NCI-H446 (cell line): Measurements from ENCODE around the gene VEPH1.
"Not testable (repeated sequence)": the region's sequence is repeated elsewhere in the genome, so short reads cannot be mapped to it uniquely, and the experiment has no call there.

Experiments
- DNase-seq, 2 experiments: peaks; one replicate each; lab custom pipeline; 2025; lab: John Stamatoyannopoulos, UW

The VEPH1 gene

DNA sequence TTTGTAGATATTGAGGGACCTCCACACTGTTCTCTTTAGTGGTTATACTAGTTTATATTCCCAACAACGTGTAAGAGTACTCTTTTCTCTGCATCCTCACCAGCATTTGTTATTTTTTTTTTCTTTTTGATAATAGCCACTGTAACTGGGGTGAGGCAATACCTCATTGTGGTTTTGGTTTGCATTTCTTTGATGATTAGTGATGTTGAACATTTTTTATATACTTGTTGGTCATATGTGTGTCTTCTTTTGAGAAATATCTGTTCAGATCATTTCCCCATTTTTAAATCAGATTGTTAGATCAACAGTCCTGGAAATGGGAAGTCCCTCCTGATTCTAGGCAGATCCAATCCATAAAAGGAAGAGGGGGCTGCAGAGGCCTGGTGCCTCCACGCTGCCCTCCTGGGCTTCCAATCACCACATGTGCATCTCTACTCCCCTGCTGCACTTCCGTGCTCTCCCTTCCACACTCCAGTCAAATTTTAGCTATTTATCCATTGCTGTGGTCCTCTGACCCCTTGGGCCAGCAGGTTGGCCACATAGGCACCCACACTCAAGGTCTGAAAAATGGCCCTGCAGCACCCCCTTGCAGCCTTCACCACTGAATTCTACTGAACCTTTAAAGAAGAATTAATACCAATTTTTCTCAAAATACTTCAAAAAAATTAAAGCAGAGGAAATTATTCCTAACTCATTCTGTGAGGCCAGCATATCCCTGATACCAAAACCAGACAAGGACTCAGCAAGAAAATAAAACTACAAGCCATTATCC is 154.7 kb downstream of the VEPH1 start:
- DNase-seq = not testable (repeated sequence)

DNA sequence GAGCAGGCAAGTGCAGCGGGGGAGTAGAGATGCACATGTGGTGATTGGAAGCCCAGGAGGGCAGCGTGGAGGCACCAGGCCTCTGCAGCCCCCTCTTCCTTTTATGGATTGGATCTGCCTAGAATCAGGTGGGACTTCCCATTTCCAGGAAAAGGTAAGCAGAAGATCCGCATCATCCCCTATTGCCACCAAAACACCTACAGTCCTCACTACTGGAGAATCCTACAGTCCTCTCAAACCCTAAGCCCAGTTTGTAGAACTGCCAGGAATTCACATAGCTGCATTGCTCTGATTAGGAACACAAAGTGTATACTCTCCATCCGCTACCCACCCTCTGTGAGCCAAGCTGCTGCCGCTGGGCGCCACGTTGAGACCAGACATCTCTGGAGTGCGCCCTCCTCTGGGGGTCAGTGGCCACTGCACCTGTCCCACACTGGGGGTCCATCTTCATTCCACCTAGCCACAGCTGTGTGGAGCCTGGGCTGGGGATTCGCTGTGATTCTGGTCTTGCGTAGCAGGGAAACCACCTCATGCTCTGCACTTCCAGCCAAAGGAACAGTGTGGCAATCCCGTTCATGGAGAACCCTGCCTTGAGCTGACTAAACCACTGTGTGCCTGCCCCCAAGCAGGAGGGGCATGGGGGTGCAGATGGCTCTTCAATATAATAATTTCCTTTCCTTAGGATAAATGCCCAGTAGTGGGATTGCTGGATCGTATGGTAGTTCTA is 155.5 kb downstream of the VEPH1 start:
- no peak for DNase-seq

DNA sequence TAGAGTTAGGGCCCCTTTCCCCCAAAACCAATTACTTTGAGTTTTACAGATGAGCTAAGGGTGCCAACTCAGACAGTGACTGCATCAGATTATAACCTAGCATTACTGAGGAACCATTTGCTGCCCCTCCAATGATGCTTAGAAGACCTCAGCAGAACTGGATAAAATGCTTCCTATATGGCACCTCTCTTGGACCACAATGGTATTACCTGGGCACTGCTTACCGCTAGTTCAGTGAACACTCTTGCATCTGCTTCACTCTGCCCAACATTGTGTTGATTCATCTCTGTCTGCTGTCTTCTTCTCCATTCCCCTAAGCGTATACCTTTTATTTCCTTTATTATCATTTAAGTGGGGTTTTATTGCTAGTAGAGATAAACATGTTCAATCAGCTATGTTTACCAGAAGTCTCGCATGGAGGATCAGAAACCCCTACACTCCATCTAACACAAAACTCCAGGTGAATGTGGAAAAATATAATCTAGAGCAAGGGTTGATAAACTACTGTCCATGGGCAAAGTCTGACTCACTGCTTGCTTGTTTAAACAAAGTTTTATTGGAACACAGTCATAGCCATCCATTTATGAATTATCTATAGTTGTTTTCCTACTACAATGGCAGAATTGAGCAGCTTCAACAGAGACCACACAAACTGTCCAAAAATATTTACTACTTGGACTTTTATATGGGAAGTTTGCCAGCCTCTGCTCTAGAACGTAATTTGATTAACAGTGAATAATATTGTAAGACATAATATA is 166.8 kb downstream of the VEPH1 start:
- no peak for DNase-seq

DNA sequence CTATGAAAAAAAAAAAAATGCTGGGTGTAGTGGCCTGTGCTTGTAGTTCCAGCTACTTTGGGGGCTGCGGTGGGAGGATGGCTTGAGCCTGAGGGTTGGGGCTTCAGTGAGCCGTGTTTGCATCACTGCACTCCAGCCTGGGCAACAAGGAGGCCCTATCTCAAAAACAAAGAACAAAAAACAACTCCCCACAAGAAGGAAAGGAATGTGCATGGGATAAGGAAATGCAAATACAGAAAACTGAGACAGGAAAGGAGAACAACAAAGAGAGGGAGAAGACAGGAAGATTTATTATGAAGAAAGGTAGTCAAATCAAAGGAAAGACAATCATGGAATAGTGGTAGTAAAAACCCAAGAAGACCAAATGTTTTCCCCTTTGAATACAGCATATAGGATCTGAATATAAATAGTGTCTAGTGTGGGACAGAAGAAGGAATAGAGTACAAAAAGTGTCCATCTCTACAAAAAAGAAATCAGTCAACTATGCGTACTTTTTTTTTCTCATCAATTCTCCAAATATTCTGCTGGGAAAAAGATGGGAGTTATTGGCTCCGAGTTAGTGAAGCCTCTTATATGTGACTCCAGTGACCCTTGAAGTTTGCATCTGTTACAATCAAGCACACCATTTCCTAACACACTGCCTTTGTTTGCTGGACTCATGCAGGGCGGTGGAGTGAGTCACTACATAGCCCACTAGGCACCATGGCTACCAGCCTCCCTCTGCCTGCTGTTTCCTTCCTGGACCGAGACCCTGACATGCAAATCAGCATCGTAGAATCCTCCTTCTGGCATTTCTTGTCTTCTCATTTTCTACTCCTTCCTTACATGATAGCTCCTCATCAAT is 167.8 kb downstream of the VEPH1 start:
- peak; percentile 81 to 90 for DNase-seq

DNA sequence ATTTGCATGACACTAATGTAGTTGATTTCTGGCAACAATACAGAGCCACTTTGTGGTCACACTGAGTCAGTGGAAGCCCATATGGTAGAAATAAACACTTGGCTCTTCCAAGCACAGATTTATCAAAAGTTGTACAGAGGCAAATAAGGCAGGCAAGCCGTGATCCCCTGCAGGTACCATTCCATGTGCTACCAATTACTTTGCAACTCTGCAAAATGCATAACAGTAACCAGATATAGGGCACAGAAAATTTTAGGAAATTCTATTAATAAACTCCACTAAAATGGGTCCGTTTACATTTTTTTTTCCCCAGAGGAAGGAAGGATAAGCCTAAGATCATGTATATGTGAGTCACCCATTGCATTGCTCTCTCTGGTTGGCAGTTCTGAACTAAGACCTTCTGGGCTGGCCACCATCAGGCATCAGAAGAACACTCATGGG is 169.6 kb downstream of the VEPH1 start:
- no peak for DNase-seq

DNA sequence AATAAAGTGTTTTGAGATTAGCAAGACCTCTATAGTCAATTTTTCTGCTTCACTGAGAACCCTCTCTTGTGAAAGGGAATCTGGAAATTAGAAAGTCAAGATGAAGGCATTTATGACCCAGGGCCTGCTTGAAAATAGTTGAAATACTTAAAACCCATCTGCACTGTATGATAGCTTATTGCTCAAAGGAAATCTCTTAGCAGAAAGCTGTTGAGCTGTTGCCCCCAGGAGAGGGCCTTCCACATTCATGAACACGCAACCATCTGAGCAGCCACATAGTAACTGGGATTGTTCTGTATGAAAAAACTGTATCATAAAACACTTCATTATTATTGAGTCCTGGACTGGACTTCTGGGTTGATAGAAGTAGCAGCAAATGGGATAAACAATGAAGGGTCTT is 173.0 kb downstream of the VEPH1 start:
- DNase-seq = no peak

DNA sequence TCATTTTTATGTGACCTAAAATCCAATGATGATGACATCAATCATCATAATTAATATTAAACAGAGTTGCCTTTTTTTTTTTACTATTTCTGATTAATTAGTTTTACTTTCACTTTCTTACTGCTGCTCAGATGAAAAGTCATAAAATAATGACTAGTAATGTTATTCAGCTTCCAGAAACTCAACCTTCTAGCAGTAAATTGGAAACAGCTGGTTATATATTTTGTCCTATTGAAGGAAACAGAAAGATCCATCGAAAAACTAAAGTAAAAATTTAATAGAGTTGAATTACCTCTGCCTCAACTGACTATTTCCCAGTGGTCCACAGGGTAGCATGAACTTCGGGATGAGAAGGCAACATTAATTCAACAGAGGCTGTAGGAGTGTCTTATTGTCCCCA is 173.7 kb downstream of the VEPH1 start:
- DNase-seq = no peak

DNA sequence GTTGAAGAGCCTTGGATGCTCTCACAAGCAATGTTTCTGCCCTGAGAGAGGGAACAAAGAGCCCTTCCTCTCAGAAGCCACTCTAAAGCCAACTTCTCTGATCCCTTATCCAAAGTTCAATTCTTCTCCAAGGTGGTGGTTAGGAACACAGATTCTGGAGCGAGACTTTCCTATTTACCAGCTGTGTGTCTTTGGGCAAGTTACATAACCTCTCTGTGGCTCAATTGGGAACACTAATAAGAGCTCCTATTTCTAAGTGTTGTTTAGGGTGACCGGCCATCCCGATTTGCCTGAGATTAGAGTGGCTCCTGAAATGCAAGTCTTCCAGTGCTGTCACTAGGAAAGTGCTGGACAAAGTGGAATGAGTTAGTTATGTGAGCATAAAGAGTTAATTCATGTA is 175.4 kb downstream of the VEPH1 start:
- DNase-seq = no peak

DNA sequence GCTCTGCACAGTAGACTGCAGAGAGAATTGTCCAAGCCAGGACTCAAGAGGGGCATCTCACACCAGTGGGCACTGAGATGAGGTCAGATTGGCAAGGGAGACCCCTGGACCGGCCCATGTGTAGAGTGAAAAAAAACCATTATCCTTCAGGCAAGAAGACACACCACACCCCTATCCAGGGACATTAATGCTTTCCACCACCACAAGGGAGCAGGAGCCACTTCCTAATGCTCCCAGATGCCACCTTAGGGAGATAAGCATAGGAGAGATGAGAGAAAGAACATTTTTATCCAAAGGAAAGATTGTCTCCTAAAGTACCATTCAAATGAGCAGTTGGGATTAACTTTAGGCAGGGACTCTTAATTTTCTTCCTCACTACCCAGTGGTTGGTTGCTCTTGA is 176.2 kb downstream of the VEPH1 start:
- DNase-seq = no peak

DNA sequence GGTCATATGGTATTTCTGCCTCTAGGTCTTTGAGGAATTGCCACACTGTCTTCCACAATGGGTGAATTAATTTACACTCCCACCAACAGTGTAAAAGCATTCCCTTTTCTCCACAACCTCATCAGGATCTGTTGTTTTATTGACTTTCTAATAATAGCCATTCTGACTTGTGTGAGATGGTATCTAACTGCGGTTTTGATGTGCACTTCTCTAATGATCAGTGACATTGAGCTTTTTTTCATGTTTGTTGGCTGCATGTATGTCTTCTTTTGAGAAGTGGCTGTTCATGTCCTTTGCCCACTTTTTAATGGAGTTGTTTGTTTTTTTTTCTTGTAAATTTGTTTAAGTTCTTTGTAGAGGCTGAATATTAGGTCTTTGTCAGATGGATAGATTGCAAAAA is 178.3 kb downstream of the VEPH1 start:
- DNase-seq = not testable (repeated sequence)

DNA sequence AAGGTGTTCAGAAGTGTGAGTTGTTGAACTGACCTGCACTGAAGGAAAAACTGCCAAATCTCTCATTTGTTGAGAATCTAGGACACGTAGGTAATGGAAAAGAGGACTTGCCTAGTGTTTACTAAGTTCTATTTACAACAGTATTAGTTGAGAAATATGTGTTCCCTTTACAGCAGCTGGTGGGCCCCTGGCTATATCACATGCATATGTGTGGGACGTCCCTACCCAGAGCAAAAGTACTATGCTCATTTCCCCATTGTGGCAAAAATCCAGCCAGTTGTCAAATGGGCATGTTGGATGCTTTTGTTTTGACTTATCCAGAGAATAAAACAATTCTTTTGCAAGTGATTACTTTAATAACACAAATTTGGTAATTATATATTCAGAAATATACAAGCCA is 179.9 kb downstream of the VEPH1 start:
- DNase-seq = no peak

DNA sequence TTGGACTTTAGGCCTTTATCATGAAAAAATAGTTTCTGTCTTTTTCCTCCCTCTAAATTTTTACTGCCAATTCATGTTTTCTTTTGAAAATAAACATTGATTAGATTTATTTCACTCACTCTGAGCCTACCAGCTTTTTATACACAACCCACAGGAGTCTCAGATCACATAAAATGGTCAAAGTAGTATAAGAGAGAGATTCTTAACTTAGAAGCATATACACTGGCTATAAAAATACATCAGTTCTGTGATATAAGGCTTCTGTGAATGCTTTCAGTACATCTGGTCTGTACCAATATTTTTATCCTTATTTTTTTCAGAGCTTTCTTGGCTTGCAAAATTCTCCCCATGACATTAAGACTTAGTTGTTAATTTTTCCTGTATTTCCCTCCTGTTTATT is 183.5 kb downstream of the VEPH1 start:
- no peak for DNase-seq

DNA sequence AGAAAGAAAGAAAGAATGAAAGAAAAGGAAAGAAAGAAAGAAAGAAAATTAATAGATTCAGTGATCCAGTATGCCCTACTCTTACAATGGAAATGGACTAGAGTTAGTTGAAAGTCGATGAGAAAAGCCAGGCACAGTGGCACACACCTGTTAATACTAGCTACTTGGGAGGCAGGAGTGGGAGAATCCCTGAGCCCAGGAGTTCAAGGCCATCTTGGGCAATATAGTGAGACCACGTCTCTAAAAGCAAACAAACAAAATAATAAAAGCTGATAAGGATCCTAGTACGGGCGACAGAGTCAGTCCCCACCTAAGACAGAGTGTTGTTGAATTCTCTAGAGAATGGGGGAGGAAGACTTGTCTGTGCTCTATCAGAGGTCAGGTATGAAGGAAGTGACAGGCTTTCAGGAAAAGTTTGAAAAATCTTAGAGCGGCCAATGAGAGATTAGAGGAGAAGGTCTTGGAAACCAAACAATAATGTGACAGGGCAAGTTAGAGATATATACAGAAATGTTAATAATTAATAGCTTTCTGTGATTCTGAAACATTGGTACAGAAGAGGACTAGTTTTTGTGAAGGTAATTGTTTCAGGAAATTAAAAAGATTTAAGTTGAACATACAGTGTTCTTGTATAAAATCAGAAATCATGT is 184.5 kb downstream of the VEPH1 start:
- DNase-seq = no peak

DNA sequence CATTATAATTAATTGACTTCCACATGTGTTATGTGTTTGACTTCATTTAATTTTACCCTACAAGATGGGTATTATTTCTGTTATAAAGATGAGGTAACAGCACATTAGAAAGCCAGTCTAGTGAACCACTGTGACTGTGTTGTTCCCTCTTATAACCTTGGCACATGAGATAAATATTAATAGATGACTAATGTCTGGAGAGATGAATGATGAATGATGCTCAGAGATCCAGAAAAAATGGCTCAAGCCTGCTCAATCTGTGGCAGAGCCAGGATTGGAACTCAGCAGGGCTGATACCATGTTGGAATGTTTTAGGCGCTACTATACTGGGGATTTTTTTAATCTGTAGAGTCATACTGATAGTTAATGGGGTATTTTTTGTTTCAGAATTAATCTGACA is 185.3 kb downstream of the VEPH1 start:
- DNase-seq = peak; percentile 19 to 62

DNA sequence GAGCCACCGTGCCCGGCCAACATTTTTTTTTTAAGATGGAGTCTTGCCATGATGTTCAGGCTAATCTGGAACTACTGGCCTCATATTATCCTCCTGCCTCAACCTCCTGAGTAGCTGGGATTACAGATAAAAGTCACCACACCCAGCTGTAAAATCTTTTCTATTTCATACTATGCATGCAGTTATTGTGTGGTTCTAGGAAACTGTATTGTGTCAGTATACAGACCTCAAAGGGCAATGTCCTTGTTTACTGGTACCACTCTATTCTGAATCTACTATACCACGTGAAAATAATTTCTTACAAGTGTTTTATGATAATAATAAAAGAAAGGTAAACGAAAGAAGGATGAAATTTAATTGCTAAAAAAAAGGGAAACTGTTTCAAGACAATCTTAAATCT is 190.0 kb downstream of the VEPH1 start:
- DNase-seq = no peak

DNA sequence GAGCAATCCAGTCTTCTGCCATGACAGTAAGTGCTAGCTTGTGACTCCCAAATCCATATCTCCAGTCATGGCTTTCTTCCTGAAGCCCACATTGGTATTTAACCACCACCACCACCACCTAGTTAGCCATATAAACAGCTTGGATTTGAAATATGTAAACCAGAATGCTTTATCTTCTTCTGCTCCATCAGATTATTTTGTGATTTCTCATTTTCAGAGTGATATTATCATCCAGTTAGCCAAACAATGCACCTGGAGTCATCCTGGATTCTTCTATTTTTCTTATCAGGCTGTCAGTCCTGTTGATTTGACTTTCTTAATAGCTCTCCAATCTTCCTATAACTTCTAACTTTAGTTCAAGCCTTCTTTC is 190.9 kb downstream of the VEPH1 start:
- DNase-seq = no peak

DNA sequence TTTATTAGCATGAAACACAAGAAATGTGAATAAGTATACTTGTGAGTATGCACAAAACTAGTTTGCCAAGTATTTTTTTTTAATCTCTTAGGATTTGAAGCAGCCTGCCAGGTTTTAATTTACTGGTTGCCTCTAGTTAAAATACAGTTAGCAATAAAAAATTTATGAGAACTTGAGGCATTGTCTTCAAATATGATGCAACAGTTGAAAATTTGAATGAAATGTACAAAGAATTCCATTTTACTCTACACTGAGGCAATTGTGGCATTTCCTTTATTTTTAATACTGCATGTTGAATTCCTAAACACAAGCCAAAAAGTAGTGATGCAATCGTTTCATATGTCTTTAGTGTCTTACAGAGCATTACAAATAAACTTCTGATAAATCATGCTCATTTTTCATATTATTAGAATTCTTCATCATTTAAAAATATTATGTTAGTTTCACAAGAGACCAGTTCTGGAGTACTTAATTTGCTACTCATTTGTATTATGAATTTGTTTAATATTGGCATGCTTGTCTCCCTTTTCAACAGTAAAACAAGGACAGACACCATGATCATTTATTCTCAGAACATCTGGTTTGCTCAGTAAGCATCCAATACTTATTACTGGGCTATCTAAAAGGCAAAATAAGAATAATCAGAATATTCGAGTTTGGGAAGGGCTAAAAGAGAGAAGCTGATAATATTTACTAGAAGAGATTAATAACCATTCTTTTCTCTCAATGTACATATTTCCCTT is 191.4 kb downstream of the VEPH1 start:
- no peak for DNase-seq

DNA sequence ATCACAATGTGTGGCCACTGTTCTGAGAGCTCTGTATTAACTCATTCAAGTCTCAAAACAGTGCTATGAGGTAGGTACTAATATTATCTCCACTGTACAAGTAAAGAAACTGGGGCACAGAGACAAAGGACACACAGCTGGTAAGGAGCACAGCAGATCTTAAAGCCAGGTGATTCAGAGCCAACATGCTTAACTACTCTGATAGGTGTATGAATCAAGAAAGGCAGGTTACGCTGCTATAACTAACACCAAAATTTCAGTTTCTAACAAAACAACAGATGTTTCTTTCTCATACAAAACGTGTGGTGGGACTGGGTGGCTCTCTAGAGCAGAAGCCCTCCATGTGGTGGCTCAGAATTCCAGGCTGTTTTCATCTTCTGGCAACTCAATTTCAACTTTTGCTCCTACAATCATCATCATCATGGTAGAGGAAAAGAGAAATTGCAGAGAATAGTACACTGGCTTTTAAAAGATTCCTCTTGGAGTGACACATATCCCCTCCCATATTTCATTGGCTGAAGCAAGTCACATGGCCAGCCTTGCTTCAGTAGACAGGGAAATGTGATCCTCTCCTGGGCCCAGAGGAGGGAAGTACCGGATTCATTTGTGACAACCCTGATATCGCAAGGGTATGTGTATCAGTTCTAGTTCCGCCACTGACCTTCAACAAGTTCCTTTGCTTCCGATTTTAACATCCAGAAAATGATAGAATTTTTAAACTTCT is 192.7 kb downstream of the VEPH1 start:
- DNase-seq = no peak

DNA sequence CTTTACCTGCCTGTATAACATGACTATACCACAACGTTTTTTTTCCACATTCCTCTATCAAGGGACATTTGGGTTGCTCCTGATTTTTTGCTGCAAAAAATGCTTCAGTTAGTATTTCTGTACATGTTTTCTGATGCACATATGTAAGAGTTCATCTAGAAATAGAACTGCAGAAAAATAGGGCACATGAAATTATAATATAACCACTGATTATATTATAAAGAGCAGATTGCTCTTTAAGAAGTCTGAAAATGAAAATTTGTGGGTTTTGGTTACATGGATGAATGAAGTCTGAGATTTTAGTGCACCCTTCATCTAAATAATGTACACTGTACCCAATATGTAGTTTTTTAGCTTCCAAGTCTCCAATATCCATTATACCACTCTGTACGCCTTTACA is 196.7 kb downstream of the VEPH1 start:
- no peak for DNase-seq

DNA sequence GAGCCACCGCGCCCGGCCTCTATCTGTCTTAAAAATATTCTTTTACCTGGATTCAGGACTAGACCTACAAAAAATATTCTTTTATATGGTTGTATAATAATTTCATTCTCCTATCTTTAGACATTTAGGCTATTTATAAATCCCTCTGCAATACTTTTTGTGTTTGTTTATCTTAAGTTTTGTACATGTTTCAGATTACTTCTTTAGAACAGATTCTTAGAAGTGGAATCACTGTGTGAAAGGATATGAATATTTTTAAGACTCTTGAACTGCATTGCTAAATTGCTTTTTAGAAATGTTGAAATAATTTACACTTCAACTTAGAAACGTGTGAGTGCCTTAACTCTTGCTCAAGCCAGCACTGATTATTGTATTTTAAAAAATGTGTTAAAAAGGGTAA is 197.8 kb downstream of the VEPH1 start:
- DNase-seq = no peak
